AG04450 (cell line): ENCODE measurements around the gene MAML2. TPM values are rescaled to one million over a fixed set of nuclear protein-coding genes. Genes with fewer than 3 reads are reported as not detected.

ENCODE experiments used
- CTCF ChIA-PET: fragments of 300-600, 350-600 bp; formaldehyde crosslinking; extraction: SDS; loops from one replicate; lab custom pipeline; 2022; ENCODE audit warnings: antibody characterized with exemption, inconsistent platforms; lab: Charles Lee
- POLR2A ChIA-PET: fragments of 350-600 bp; formaldehyde crosslinking; extraction: SDS; loops from one replicate; lab custom pipeline; 2021; ENCODE audit warnings: antibody characterized with exemption, inconsistent platforms; lab: Yijun Ruan, JAX
- DNase-seq: peaks from one replicate; pipeline ENCODE4 v3.0.0-alpha.2; 2011; ENCODE audit warnings: low read depth, low spot score
- H3K27ac ChIP-seq: one replicate; pipeline ENCODE4 v1.5.1; 2012; ENCODE audit warnings: low read depth, low read length, control low read depth
- H3K27me3 ChIP-seq: one replicate; pipeline ENCODE4 v1.6.0; 2012; ENCODE audit warnings: low read length; ENCODE audit not compliant: control insufficient read depth, insufficient read depth
- H3K4me3 ChIP-seq: 2 replicates; pipeline ENCODE4 v1.5.1; 2011; ENCODE audit warnings: mild to moderate bottlenecking, low read depth, low read length, control low read depth
- H3K9me3 ChIP-seq: 2 replicates; pipeline ENCODE4 v1.5.1; 2012; ENCODE audit warnings: low read length; ENCODE audit not compliant: control insufficient read depth, insufficient read depth
- polyA plus RNA-seq: library from polyadenylated mRNA; depleted of rRNA; stranded (reverse); fragments of >200 nt; gene quantifications from 2 replicates; pipeline ENCODE4 v1.2.3, GENCODE V29; 2011
- TF ChIP-seq, protein P1 (sequence below): IDR thresholded peaks from 2 replicates; pipeline ENCODE4 v1.5.1; 2011; ENCODE audit warnings: low read depth, low read length, control low read depth, inconsistent platforms

The MAML2 gene
- polyA plus RNA-seq, 1 experiment: 23.0 TPM

DNA sequence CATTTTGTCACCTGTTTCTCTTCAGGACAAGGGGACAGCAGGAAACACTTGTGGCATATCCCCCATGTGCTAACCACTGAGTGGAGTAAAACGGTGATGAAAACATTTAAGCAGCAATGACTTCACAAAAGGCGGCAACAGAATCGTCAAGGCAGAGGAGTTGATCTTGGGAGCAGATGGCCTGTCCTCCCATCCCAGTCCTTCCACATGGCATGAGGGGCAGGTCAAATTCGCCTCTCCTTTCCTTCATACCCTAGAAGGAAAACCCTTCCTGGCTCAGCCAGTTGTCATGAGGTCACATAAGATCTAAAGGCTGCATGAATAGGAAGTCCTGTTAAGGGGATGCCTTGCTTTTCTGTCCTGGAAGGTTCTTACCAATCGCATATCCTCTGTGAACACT, 169.1 kb downstream of the MAML2 start:
- H3K27me3 ChIP-seq: no peaks in the 10 kb centered on the region
- no peak for DNase-seq
- CTCF ChIA-PET: no interaction called here
- no peak overlapping the region for H3K27ac ChIP-seq
- POLR2A ChIA-PET: no interaction called here
- H3K9me3 ChIP-seq: no peaks in the 10 kb centered on the region
- TF ChIP-seq, protein P1, sequence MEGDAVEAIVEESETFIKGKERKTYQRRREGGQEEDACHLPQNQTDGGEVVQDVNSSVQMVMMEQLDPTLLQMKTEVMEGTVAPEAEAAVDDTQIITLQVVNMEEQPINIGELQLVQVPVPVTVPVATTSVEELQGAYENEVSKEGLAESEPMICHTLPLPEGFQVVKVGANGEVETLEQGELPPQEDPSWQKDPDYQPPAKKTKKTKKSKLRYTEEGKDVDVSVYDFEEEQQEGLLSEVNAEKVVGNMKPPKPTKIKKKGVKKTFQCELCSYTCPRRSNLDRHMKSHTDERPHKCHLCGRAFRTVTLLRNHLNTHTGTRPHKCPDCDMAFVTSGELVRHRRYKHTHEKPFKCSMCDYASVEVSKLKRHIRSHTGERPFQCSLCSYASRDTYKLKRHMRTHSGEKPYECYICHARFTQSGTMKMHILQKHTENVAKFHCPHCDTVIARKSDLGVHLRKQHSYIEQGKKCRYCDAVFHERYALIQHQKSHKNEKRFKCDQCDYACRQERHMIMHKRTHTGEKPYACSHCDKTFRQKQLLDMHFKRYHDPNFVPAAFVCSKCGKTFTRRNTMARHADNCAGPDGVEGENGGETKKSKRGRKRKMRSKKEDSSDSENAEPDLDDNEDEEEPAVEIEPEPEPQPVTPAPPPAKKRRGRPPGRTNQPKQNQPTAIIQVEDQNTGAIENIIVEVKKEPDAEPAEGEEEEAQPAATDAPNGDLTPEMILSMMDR: no peak
- H3K4me3 ChIP-seq: no peak overlapping the region

DNA sequence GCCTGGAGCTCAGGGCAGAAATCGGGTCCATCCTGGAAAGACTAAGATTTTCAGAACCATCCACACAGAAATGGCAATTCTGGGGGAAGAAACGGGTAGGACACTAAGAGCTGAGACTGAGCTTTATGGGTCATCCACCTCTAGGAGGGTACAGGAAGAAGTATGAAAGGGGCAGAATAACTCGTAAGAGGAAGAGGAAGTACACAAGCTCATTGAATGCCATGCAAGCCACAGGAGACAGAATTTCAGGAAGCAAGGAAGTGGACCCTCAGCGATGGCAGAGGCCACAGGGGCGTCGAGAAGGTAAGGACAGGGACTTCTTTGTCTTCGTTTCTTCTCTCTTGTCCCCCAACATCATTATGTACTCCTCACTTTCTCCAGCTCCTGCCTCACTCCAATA, 169.6 kb downstream of the MAML2 start:
- TF ChIP-seq, protein P1: no peak
- no peak overlapping the region for H3K4me3 ChIP-seq
- no peak overlapping the region for H3K27ac ChIP-seq
- POLR2A ChIA-PET: no interaction called here
- H3K9me3 ChIP-seq: no peaks in the 10 kb centered on the region
- no peaks in the 10 kb centered on the region for H3K27me3 ChIP-seq
- CTCF ChIA-PET: no interaction called here
- DNase-seq: no peak

DNA sequence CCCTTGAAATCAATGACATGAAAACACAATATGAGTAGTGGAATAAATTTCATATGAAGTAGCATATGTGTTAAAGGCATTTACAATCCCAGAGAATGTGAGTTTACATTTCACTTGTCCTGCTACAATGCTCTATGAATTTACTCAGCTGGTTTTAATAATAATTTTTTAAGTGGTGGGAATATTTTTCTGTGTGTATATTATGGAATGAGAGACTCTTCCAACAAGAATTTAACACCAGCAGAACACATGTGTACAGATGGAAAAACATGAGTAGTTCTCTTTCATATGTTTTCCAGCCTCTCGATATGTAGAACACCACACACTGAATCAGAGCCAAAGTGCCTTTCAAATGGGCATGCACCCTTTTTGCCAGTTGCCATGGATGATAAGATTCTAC, 170.4 kb downstream of the MAML2 start:
- TF ChIP-seq, protein P1: no peak
- ChIA-PET CTCF (interaction anchor here (1.2 to 1.3 kb wide), 2 partner anchors 10 to 170 kb away, joined by 3 to 7 read pairs; partner anchors contain the start of gene MAML2), POLR2A (no interaction called here)
- H3K4me3 ChIP-seq: no peak overlapping the region
- H3K27me3 ChIP-seq: no peaks in the 10 kb centered on the region
- no peaks in the 10 kb centered on the region for H3K9me3 ChIP-seq
- H3K27ac ChIP-seq: no peak overlapping the region
- no peak for DNase-seq

DNA sequence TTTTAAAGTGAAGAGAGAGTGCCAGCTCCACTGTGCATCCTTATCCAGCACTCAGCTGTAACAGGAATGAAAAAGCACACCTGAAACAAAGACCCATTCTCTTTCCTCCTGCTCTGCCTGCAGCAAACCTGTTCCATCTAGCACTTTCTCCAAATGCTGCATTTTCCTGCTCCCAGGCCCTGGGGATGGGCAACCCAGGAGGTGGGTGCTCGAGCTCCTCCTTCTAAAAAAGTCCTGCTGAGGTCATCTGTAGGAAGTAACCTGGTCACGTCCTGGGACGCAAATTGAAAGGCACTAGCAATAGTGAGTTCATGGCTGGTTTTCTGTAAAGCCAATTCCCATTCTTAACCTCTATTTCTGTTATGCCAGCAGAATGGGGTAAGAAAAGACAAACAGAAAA, 173.7 kb downstream of the MAML2 start:
- no peak overlapping the region for H3K4me3 ChIP-seq
- ChIA-PET POLR2A (interaction anchor here (0.9 kb wide), 1 partner anchor 31 kb away, joined by 3 read pairs; no protein-coding TSS in a partner anchor), CTCF (interaction anchor here (0.9 to 1.4 kb wide), 2 partner anchors 114 to 172 kb away, joined by 4 read pairs; no protein-coding TSS in a partner anchor)
- TF ChIP-seq, protein P1: no peak
- no peak for DNase-seq
- H3K27me3 ChIP-seq: no peaks in the 10 kb centered on the region
- no peaks in the 10 kb centered on the region for H3K9me3 ChIP-seq
- peak overlapping the region; percentile 67 for H3K27ac ChIP-seq

DNA sequence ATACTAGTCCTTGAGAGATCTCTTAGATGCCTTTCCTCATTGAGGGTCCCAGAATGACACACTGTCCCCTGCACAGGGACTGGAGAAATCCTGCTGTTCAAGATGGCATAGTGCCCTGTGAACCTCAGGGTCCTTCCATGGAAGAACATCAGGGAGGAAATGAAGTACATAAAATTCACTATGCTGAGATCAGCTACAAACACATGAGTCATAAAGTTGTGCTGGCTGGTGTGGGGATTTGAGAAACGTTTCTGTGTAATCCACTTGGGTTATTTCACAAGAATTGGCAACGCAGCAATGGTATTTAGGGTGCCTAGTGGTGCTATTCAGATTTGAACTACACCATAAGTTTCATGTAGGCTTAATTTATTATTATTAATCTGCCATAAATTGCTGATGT, 174.4 kb downstream of the MAML2 start:
- Histone ChIP-seq H3K27ac (peak overlapping the region; percentile 67), H3K4me3 (no peak overlapping the region), H3K27me3 (no peaks in the 10 kb centered on the region), H3K9me3 (no peaks in the 10 kb centered on the region)
- peak; percentile 77 for DNase-seq
- TF ChIP-seq, protein P1: no peak
- ChIA-PET POLR2A (interaction anchor here (0.9 kb wide), 1 partner anchor 32 kb away, joined by 3 read pairs; no protein-coding TSS in a partner anchor), CTCF (interaction anchor here (0.9 kb wide), 1 partner anchor 114 kb away, joined by 4 read pairs; no protein-coding TSS in a partner anchor)
